ENCODE results near the gene GABBR2.

The GABBR2 gene

DNA sequence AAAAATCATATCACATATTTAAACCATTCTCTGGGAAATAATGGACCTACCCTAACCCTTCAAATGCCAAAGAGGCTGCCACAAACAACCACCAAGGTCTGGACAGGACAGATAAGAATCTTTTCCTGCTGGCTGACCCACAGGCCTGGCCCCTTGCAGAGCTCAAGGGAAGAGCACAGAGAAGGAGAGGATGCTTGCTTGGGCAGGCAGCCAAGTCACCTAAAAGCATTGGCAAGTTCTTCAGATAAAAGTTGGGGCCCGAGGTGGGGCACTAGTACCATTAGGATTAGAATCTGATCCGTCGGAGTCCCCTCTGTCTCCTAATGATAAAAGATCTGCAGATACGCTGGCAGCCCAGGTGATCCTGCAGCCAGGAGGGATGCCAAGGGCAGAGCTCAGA, 176.6 kb downstream of the GABBR2 start:
- TF ChIP-seq CTCF (IDR thresholded peaks at IDR 0.05; ENCODE audit: low read depth, low read length, poor library complexity, severe bottlenecking) (no peak), EZH2phosphoT487 (IDR thresholded peaks at IDR 0.05; ENCODE audit: borderline replicate concordance, low read length) (no peak)
- Histone ChIP-seq H3K4me2 (ENCODE audit: low read length) (no peak overlapping the region), H4K20me1 (ENCODE audit: control insufficient read depth, insufficient read depth, low read depth, low read length) (no peaks in the 10 kb centered on the region), H3K4me3 (ENCODE audit: low read length) (no peak overlapping the region), H3K4me1 (ENCODE audit: control insufficient read depth, low read length) (no peaks in the 10 kb centered on the region), H3K79me2 (ENCODE audit: control insufficient read depth, low read length) (no peaks in the 10 kb centered on the region), H3F3A (ENCODE audit: control insufficient read depth, insufficient read depth) (no peaks in the 10 kb centered on the region), H3K9me2 (replicated peaks; ENCODE audit: control insufficient read depth, low read length) (no peaks in the 10 kb centered on the region), H3K27me3 (ENCODE audit: control insufficient read depth, low read length) (peaks cover 3% of the 10 kb centered on the region; the same call in 1 of the 2 replicates), H3K27ac (ENCODE audit: low read depth, low read length) (no peak overlapping the region), H3K9me3 (ENCODE audit: control insufficient read depth, insufficient read depth, low read length) (no peaks in the 10 kb centered on the region), H3K36me3 (ENCODE audit: control insufficient read depth, low read length) (no peaks in the 10 kb centered on the region)

GRCh38 chr9:98530806-98531386, 177.8 kb downstream of the GABBR2 start:
- Histone ChIP-seq H3K4me2 (ENCODE audit: low read length) (no peak overlapping the region), H3K4me1 (ENCODE audit: control insufficient read depth, low read length) (no peaks in the 10 kb centered on the region), H3K79me2 (ENCODE audit: control insufficient read depth, low read length) (no peaks in the 10 kb centered on the region), H4K20me1 (ENCODE audit: control insufficient read depth, insufficient read depth, low read depth, low read length) (no peaks in the 10 kb centered on the region), H3K9me3 (ENCODE audit: control insufficient read depth, insufficient read depth, low read length) (no peaks in the 10 kb centered on the region), H3K27ac (ENCODE audit: low read depth, low read length) (no peak overlapping the region), H3K27me3 (ENCODE audit: control insufficient read depth, low read length) (peaks cover 4% of the 10 kb centered on the region; the same call in 1 of the 2 replicates), H3K36me3 (ENCODE audit: control insufficient read depth, low read length) (no peaks in the 10 kb centered on the region), H3K4me3 (ENCODE audit: low read length) (no peak overlapping the region), H3F3A (ENCODE audit: control insufficient read depth, insufficient read depth) (no peaks in the 10 kb centered on the region), H3K9me2 (replicated peaks; ENCODE audit: control insufficient read depth, low read length) (no peaks in the 10 kb centered on the region)
- TF ChIP-seq CTCF (IDR thresholded peaks at IDR 0.05; ENCODE audit: low read depth, low read length, poor library complexity, severe bottlenecking): no peak

GRCh38 chr9:98530275-98530674, 178.5 kb downstream of the GABBR2 start:
- TF ChIP-seq CTCF (IDR thresholded peaks at IDR 0.05; ENCODE audit: low read depth, low read length, poor library complexity, severe bottlenecking) (no peak), EZH2phosphoT487 (IDR thresholded peaks at IDR 0.05; ENCODE audit: borderline replicate concordance, low read length) (no peak)
- Histone ChIP-seq H3K9me2 (replicated peaks; ENCODE audit: control insufficient read depth, low read length) (no peaks in the 10 kb centered on the region), H3K9me3 (ENCODE audit: control insufficient read depth, insufficient read depth, low read length) (no peaks in the 10 kb centered on the region), H3K36me3 (ENCODE audit: control insufficient read depth, low read length) (no peaks in the 10 kb centered on the region), H3K27ac (ENCODE audit: low read depth, low read length) (no peak overlapping the region), H3F3A (ENCODE audit: control insufficient read depth, insufficient read depth) (no peaks in the 10 kb centered on the region), H3K4me1 (ENCODE audit: control insufficient read depth, low read length) (no peaks in the 10 kb centered on the region), H4K20me1 (ENCODE audit: control insufficient read depth, insufficient read depth, low read depth, low read length) (no peaks in the 10 kb centered on the region), H3K4me3 (ENCODE audit: low read length) (no peak overlapping the region), H3K27me3 (ENCODE audit: control insufficient read depth, low read length) (peaks cover 7% of the 10 kb centered on the region; the same call in 1 of the 2 replicates), H3K79me2 (ENCODE audit: control insufficient read depth, low read length) (no peaks in the 10 kb centered on the region), H3K4me2 (ENCODE audit: low read length) (no peak overlapping the region)
